HepG2 (cell line): Measurements from ENCODE around the gene KIAA1755. TPM values are rescaled to one million over a fixed set of nuclear protein-coding genes. Genes with fewer than 3 reads are reported as not detected.
A peak's percentile ranks its signal among the peaks of the same experiment; 100 is the strongest.

Source experiments
- ATAC-seq: fragments of 200-7000 bp; cut with Tn5 transposase; 3 replicates; pipeline ENCODE4 v1.9.1; 2020; ENCODE audit warnings: mild to moderate bottlenecking, moderate library complexity
- BruUV-seq: library from RNA; stranded (reverse); fragments of 400-500 nt; replicated peaks from 2 replicates; lab custom pipeline; 2021; lab: Mats Ljungman, UMichigan
- CTCF ChIA-PET: fragments of 300-600 bp; formaldehyde crosslinking; extraction: SDS; loops from one replicate; lab custom pipeline; 2021; ENCODE audit warnings: low total read pairs, inconsistent platforms, low intra/inter-chr PET ratio; lab: Yijun Ruan, JAX
- POLR2A ChIA-PET: fragments of 350-600 bp; sonication (Branson Sonifier 250); formaldehyde crosslinking; loops from one replicate; lab custom pipeline; 2020; ENCODE audit warnings: antibody characterized with exemption, inconsistent platforms; lab: Yijun Ruan, JAX
- DNase-seq: peaks from one replicate; pipeline ENCODE4 v3.0.0-alpha.2; 2015; ENCODE audit warnings: low spot score
- FAIRE-seq: peaks from 3 replicates; lab custom pipeline; 2011; peaks lifted over from hg19 to GRCh38; lab: Jason Lieb, UNC
- H2AFZ ChIP-seq: one replicate; pipeline ENCODE4 v1.6.1; 2011; ENCODE audit warnings: low read length, inconsistent platforms
- H3K27ac ChIP-seq: fragments of 300-600 bp; 3 replicates; pipeline ENCODE4 v1.8.0; 2011; ENCODE audit warnings: mixed run types, mild to moderate bottlenecking, mixed read lengths, low read length, inconsistent platforms; ENCODE audit not compliant: insufficient read depth; ENCODE audit errors: extremely low read length
- H3K27me3 ChIP-seq, 2 experiments: fragments of 200-600 bp in 1 of 2; 2 replicates in 1 of 2; 3 replicates in 1 of 2; pipeline versions ENCODE4 v1.6.0 to v1.8.0; 2011; ENCODE audit warnings: low read length in 2 of 2, mild to moderate bottlenecking in 2 of 2, moderate library complexity in 2 of 2, inconsistent platforms in 1 of 2; ENCODE audit not compliant: insufficient read depth in 2 of 2, control insufficient read depth in 1 of 2
- H3K36me3 ChIP-seq, 2 experiments: fragments of 200-600 bp in 1 of 2; replicated peaks in 1 of 2; 2 replicates in 1 of 2; 3 replicates in 1 of 2; pipeline versions ENCODE4 v1.5.1 to v1.8.0; 2011; ENCODE audit warnings: low read length in 2 of 2, inconsistent platforms in 1 of 2; ENCODE audit not compliant: insufficient read depth in 2 of 2, control insufficient read depth in 1 of 2
- H3K4me1 ChIP-seq: 2 replicates; pipeline ENCODE4 v1.5.1; 2012; ENCODE audit warnings: low read length, inconsistent platforms; ENCODE audit not compliant: insufficient read depth
- H3K4me2 ChIP-seq: 2 replicates; pipeline ENCODE4 v1.6.0; 2011; ENCODE audit warnings: low read depth, low read length, inconsistent platforms
- H3K4me3 ChIP-seq, 3 experiments: fragments of 200-600 bp in 1 of 3; sonication (generic), shearing (Covaris generic) in 1 of 3; replicated peaks in 1 of 3; 2 replicates each; pipeline ENCODE4 v1.5.1; 2011 to 2016; ENCODE audit warnings: low read length in 3 of 3, inconsistent platforms in 2 of 3, low read depth in 2 of 3, mild to moderate bottlenecking in 2 of 3, control low read depth in 1 of 3, mixed read lengths in 1 of 3; ENCODE audit not compliant: insufficient read depth in 1 of 3
- H3K79me2 ChIP-seq: one replicate; pipeline ENCODE4 v1.6.1; 2011; ENCODE audit warnings: low read length, inconsistent platforms; ENCODE audit not compliant: insufficient read depth
- H3K9ac ChIP-seq: 2 replicates; pipeline ENCODE4 v1.6.0; 2011; ENCODE audit warnings: mild to moderate bottlenecking, low read depth, low read length, inconsistent platforms; ENCODE audit not compliant: insufficient read depth
- H3K9me3 ChIP-seq: 2 replicates; pipeline ENCODE4 v1.5.1; 2012; ENCODE audit warnings: mild to moderate bottlenecking, low read length
- H4K20me1 ChIP-seq: 2 replicates; pipeline ENCODE4 v1.6.0; 2011; ENCODE audit warnings: inconsistent platforms, mild to moderate bottlenecking, low read length, moderate library complexity; ENCODE audit not compliant: insufficient read depth
- CHD4 ChIP-seq: fragments of 200-600 bp; sonication (generic); IDR thresholded peaks from 2 replicates; pipeline ENCODE4 v1.7.0; 2017; ENCODE audit warnings: mild to moderate bottlenecking, low read length, borderline replicate concordance
- E2F5 ChIP-seq: sonication (generic); formaldehyde crosslinking; conservative IDR thresholded peaks from 2 replicates; pipeline ENCODE4 v1.4.0; 2020; ENCODE audit warnings: missing genetic modification reagents
- EED ChIP-seq: sonication (generic); formaldehyde crosslinking; IDR thresholded peaks from 2 replicates; pipeline ENCODE4 v1.5.0; 2020; ENCODE audit warnings: mild to moderate bottlenecking, missing genetic modification reagents
- GATA4 ChIP-seq: sonication (generic); IDR thresholded peaks from 2 replicates; pipeline ENCODE4 v1.6.1; 2016; ENCODE audit warnings: antibody characterized with exemption, low read depth, borderline replicate concordance
- GATAD1 ChIP-seq: IDR thresholded peaks from 2 replicates; pipeline ENCODE4 v1.6.1; 2016; ENCODE audit warnings: missing genetic modification reagents, missing compliant biosample characterization
- ISX ChIP-seq: sonication (generic); formaldehyde crosslinking; conservative IDR thresholded peaks from 2 replicates; pipeline ENCODE4 v1.5.0; 2020; ENCODE audit warnings: missing genetic modification reagents
- JUN ChIP-seq: sonication (generic); formaldehyde crosslinking; IDR thresholded peaks from 2 replicates; pipeline ENCODE4 v1.4.0; 2020; ENCODE audit warnings: mild to moderate bottlenecking, missing genetic modification reagents
- NFE2L1 ChIP-seq: sonication (generic); formaldehyde crosslinking; IDR thresholded peaks from 2 replicates; pipeline ENCODE4 v1.4.0; 2020; ENCODE audit warnings: missing genetic modification reagents, mild to moderate bottlenecking, borderline replicate concordance
- PCBP2 ChIP-seq: fragments of 200-400 bp; formaldehyde crosslinking; optimal IDR thresholded peaks from 2 replicates; pipeline ENCODE3; 2018; ENCODE audit warnings: low read length, low read depth; ENCODE audit not compliant: poor library complexity, severe bottlenecking
- ZC3H13 ChIP-seq: sonication (generic); formaldehyde crosslinking; IDR thresholded peaks from 2 replicates; pipeline ENCODE4 v1.8.1; 2023; ENCODE audit warnings: mild to moderate bottlenecking, missing genetic modification reagents, moderate library complexity
- ZFP62 ChIP-seq: sonication (generic); formaldehyde crosslinking; IDR thresholded peaks from 2 replicates; pipeline ENCODE4 v1.4.0; 2020; ENCODE audit warnings: missing genetic modification reagents
- ZNF563 ChIP-seq: sonication (generic); formaldehyde crosslinking; IDR thresholded peaks from 2 replicates; pipeline ENCODE4 v1.8.0; 2022; ENCODE audit warnings: mild to moderate bottlenecking, moderate library complexity, missing genetic modification reagents
- ZNF629 ChIP-seq: sonication (generic); formaldehyde crosslinking; conservative IDR thresholded peaks from 2 replicates; pipeline ENCODE4 v1.5.0; 2020; ENCODE audit warnings: missing genetic modification reagents
- ZNF746 ChIP-seq: sonication (generic); formaldehyde crosslinking; IDR thresholded peaks from 2 replicates; pipeline ENCODE4 v1.8.0; 2022; ENCODE audit warnings: mild to moderate bottlenecking, missing genetic modification reagents
- ZNF75D ChIP-seq: sonication (generic); formaldehyde crosslinking; IDR thresholded peaks from 2 replicates; pipeline ENCODE4 v1.8.1; 2023; ENCODE audit warnings: missing genetic modification reagents, mild to moderate bottlenecking, borderline replicate concordance
- WGBS: methylation state at CpG from one replicate; pipeline ENCODE4 v1.1.6; 2017; ENCODE audit warnings: low lambda C conversion rate; 5-methylcytosine and 5-hydroxymethylcytosine counted together
- in situ Hi-C: cut with HindIII; loops from 2 replicates; pipeline ENCODE4 v1.10.0; 2017; ENCODE audit warnings: low pct_unique_long_range_greater_than_20kb; ENCODE audit not compliant: extremely low pct_ligation_motif_present
- intact Hi-C: fragments of 100-400 bp; cut with micrococcal nuclease; formaldehyde crosslinking; loops from one replicate; pipeline ENCODE4 v1.10.0; 2022; ENCODE audit not compliant: unreplicated experiment
- polyA plus RNA-seq, 8 experiments: library from polyadenylated mRNA; depleted of rRNA in 3 of 8; stranded (reverse) in 7 of 8; unstranded in 1 of 8; fragments of >200 nt; fragmentation: Illumina TruSeq in 4 of 8; extraction: Trizol in 4 of 8; gene quantifications; 2 replicates each; pipeline versions ENCODE4 v1.2.1 to v1.2.3, GENCODE V29; 2011 to 2016; ENCODE audit warnings: low read depth in 4 of 8, missing spikeins in 1 of 8, mixed read lengths in 1 of 8; ENCODE audit not compliant: insufficient read depth in 1 of 8
- total RNA-seq, 5 experiments: library from RNA; depleted of rRNA; stranded (reverse); fragments of >200 nt; fragmentation: Illumina TruSeq; extraction: Trizol; gene quantifications; 2 replicates each; pipeline ENCODE4 v1.2.3, GENCODE V29; 2016; ENCODE audit warnings: low read depth in 1 of 5

The KIAA1755 gene
- total and polyA plus RNA-seq, 2 of the 13 experiments (the other 11 are each of a cell fraction or from before 2014, with no cell fraction given) = 0.04 TPM; not detected in 1

GRCh38 chr20:38308447-38308846 lies 47.9 kb upstream of the KIAA1755 start:
- ChIA-PET CTCF (no interaction called here), POLR2A (interaction anchor here (0.5 kb wide), 1 partner anchor 296 kb away, joined by 3 read pairs; no protein-coding TSS in a partner anchor)
- Histone ChIP-seq H3K4me3 (no peak overlapping the region), H3K9ac (no peak overlapping the region), H3K9me3 (no peaks in the 10 kb centered on the region), H3K27ac (no peak overlapping the region), H2AFZ (no peak overlapping the region), H3K79me2 (no peaks in the 10 kb centered on the region), H3K4me2 (no peak overlapping the region), H4K20me1 (no peaks in the 10 kb centered on the region), H3K36me3 (no peaks in the 10 kb centered on the region), H3K4me1 (no peaks in the 10 kb centered on the region), H3K27me3 (peaks cover 2 to 17% of the 10 kb centered on the region in 2 experiments; a peak in 2 of 5 replicates)
- no peak for FAIRE-seq
- no peak for ATAC-seq
- no peak for DNase-seq
- no peak for TF ChIP-seq JUN (CRISPR knock-in tag)
- TF ChIP-seq ZNF746 (CRISPR knock-in tag) = no peak
- TF ChIP-seq NFE2L1 (CRISPR knock-in tag) = no peak
- no peak for TF ChIP-seq E2F5 (CRISPR knock-in tag)
- peak; percentile 40; the same call in 1 of the 2 replicates for TF ChIP-seq CHD4
- no peak for TF ChIP-seq GATA4
- no peak for TF ChIP-seq EED (CRISPR knock-in tag)
- no peak for TF ChIP-seq PCBP2
- TF ChIP-seq GATAD1 (CRISPR knock-in tag) = no peak
- TF ChIP-seq ZNF75D (CRISPR knock-in tag) = peak; percentile 26; the same call in 1 of the 2 replicates
- TF ChIP-seq ZC3H13 = no peak
- no peak for TF ChIP-seq ZNF563 (CRISPR knock-in tag)
- peak; percentile 85 for TF ChIP-seq ZNF629 (CRISPR knock-in tag)
- TF ChIP-seq ISX (CRISPR knock-in tag) = 0 out of 2 replicates have a peak, but pooled peaks have one; percentile 42
- no peak for TF ChIP-seq ZFP62
- in situ Hi-C loops (no loop called here), intact Hi-C loops (no loop called here)
- 4% methylated on average over 1 of the region's 1 CpG for WGBS
- no TSS peak for BruUV-seq
